OCI-LY3 (cell line): Measurements from ENCODE around the gene ISOC2.

Experiments
- H2AFZ ChIP-seq: fragments of 200-600, 300-600 bp; shearing (Covaris generic); 2 replicates; pipeline ENCODE4 v1.6.0; 2014; ENCODE audit warnings: antibody characterized with exemption, low read depth, low read length
- H3K27ac ChIP-seq: fragments of 200-600, 300-600 bp; sonication (generic); 2 replicates; pipeline ENCODE4 v1.5.1; 2014; ENCODE audit warnings: mild to moderate bottlenecking, low read length, moderate library complexity, mixed read lengths
- H3K27me3 ChIP-seq: fragments of 200-600, 300-600 bp; sonication (generic); 2 replicates; pipeline ENCODE4 v1.6.1; 2014; ENCODE audit warnings: low read depth, low read length, mixed read lengths
- H3K36me3 ChIP-seq: fragments of 200-600, 300-600 bp; sonication (generic); replicated peaks from 2 replicates; pipeline ENCODE3; 2014; ENCODE audit warnings: low read depth, low read length, mixed read lengths
- H3K4me1 ChIP-seq: fragments of 300-600, 200-600 bp; sonication (generic); 2 replicates; pipeline ENCODE4 v1.6.1; 2014; ENCODE audit warnings: low read length, mixed read lengths
- H3K4me2 ChIP-seq: fragments of 200-600, 300-600 bp; sonication (generic); 2 replicates; pipeline ENCODE4 v1.6.1; 2014; ENCODE audit warnings: low read length, mixed read lengths
- H3K4me3 ChIP-seq: fragments of 300-600, 200-600 bp; sonication (generic); 2 replicates; pipeline ENCODE4 v1.5.1; 2014; ENCODE audit warnings: antibody characterized with exemption, mild to moderate bottlenecking, low read length, moderate library complexity
- H3K79me2 ChIP-seq: fragments of 300-600, 200-600 bp; shearing (Covaris generic); 2 replicates; pipeline ENCODE4 v1.6.1; 2014; ENCODE audit warnings: mild to moderate bottlenecking, low read length, mixed read lengths
- H3K9ac ChIP-seq: fragments of 300-600, 200-600 bp; shearing (Covaris generic); 2 replicates; pipeline ENCODE4 v1.6.0; 2014; ENCODE audit warnings: mild to moderate bottlenecking, low read length, moderate library complexity
- H3K9me3 ChIP-seq: fragments of 200-600, 300-600 bp; shearing (Covaris generic); 2 replicates; pipeline ENCODE4 v1.6.1; 2014; ENCODE audit warnings: low read length, mixed read lengths; ENCODE audit not compliant: insufficient read depth
- H4K20me1 ChIP-seq: fragments of 200-600, 300-600 bp; sonication (generic); 2 replicates; pipeline ENCODE4 v1.6.1; 2016; ENCODE audit warnings: low read length, mixed read lengths; ENCODE audit not compliant: insufficient read depth
- EZH2phosphoT487 ChIP-seq: fragments of 200-600 bp; shearing (Covaris generic); IDR thresholded peaks from 2 replicates; pipeline ENCODE4 v1.6.1; 2018; ENCODE audit warnings: antibody characterized with exemption, mixed run types, low read depth
- TF ChIP-seq, protein P1 (sequence below): fragments of 200-600, 300-600 bp; sonication (generic); IDR thresholded peaks from 2 replicates; pipeline ENCODE4 v1.5.1; 2014; ENCODE audit warnings: antibody characterized with exemption, low read length, low read depth

ISOC2 gene

GRCh38 chr19:55488986-55489710 lies 27.7 kb upstream of the ISOC2 start:
- no peak overlapping the region for H3K4me2 ChIP-seq
- H3K4me3 ChIP-seq: no peak overlapping the region
- H2AFZ ChIP-seq: no peak overlapping the region
- no peaks in the 10 kb centered on the region for H3K36me3 ChIP-seq
- H3K27me3 ChIP-seq: no peaks in the 10 kb centered on the region
- H3K9me3 ChIP-seq: no peaks in the 10 kb centered on the region
- no peak overlapping the region for H3K27ac ChIP-seq
- peaks cover 10% of the 10 kb centered on the region; the same call in 1 of the 2 replicates for H3K79me2 ChIP-seq
- TF ChIP-seq EZH2phosphoT487: no peak
- TF ChIP-seq, protein P1, sequence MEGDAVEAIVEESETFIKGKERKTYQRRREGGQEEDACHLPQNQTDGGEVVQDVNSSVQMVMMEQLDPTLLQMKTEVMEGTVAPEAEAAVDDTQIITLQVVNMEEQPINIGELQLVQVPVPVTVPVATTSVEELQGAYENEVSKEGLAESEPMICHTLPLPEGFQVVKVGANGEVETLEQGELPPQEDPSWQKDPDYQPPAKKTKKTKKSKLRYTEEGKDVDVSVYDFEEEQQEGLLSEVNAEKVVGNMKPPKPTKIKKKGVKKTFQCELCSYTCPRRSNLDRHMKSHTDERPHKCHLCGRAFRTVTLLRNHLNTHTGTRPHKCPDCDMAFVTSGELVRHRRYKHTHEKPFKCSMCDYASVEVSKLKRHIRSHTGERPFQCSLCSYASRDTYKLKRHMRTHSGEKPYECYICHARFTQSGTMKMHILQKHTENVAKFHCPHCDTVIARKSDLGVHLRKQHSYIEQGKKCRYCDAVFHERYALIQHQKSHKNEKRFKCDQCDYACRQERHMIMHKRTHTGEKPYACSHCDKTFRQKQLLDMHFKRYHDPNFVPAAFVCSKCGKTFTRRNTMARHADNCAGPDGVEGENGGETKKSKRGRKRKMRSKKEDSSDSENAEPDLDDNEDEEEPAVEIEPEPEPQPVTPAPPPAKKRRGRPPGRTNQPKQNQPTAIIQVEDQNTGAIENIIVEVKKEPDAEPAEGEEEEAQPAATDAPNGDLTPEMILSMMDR: no peak
- H3K9ac ChIP-seq: no peak overlapping the region
- H4K20me1 ChIP-seq: no peaks in the 10 kb centered on the region
- H3K4me1 ChIP-seq: peaks cover 13% of the 10 kb centered on the region

GRCh38 chr19:55487924-55488687 lies 26.7 kb upstream of the ISOC2 start, which contains the start of gene SSC5D:
TSS of gene SSC5D (plus strand) at chr19:55488436. CDS start at chr19:55488590, 154 bp downstream.
- no peaks in the 10 kb centered on the region for H4K20me1 ChIP-seq
- TF ChIP-seq, protein P1: no peak
- TF ChIP-seq EZH2phosphoT487: no peak
- no peak within 1 kb of the TSS for H3K4me3 ChIP-seq
- peak within 1 kb of the TSS; percentile 48 for H3K4me2 ChIP-seq
- H3K79me2 ChIP-seq: peaks cover 10% of the 10 kb centered on the region; the same call in 1 of the 2 replicates
- no peaks in the 10 kb centered on the region for H3K27me3 ChIP-seq
- no peak within 1 kb of the TSS; the same call in 1 of the 2 replicates for H3K9ac ChIP-seq
- H3K9me3 ChIP-seq: no peaks in the 10 kb centered on the region
- H3K36me3 ChIP-seq: peaks cover under 1% of the 10 kb centered on the region
- peaks cover 14% of the 10 kb centered on the region for H3K4me1 ChIP-seq
- H3K27ac ChIP-seq: no peak within 1 kb of the TSS
- H2AFZ ChIP-seq: no peak within 1 kb of the TSS

DNA sequence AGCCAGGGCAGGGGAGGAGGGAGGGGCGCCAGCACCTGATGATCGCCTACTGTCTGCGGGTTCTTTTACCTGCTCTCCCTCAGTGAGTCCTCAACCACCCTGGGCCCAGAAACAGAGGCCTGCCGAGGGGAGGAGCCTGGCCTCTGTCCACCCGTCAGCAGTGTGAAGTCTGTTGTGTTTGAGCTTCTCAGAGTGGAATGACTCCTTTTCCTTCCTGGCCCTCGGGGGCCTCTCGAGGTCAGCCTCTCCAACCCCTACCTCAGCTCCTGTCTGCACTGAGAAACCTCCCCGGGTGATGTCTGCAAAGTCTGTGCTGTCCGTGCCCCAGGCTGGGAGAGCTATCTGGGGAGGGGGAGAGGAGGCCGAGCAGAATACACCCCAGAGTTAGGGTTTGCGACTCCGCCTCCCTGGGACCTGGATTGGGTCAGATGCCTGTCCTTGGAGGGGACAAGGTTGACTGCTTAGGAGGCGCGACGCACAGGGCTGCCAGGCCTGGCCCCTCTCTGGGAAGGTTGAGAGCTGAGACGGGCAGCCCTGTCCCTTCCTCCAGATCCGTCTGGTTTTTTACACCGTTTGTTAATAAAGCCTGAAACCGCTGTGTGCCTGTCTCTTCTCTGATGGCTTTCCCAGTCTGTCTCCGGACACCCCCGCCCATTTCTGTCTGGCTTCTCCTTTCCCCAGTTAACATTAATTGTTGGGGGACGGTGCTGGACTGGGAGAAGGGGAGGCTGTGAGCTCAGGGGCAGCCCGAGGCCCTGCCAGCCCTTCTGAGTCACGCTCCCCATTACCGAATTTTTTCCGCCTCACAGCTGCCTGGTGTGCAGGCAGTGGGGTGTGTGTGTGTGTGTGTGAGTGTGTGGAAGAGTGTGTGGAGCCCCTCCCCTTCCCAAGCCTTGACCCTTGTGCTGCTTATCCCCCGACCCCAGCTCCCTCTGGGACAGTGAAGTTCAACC lies 25.8 kb upstream of the ISOC2 start:
- Histone ChIP-seq H3K9me3 (no peaks in the 10 kb centered on the region), H3K36me3 (peaks cover 5% of the 10 kb centered on the region), H3K27me3 (no peaks in the 10 kb centered on the region), H3K4me3 (no peak overlapping the region), H3K79me2 (peaks cover 10% of the 10 kb centered on the region; the same call in 1 of the 2 replicates), H3K4me1 (peaks cover 14% of the 10 kb centered on the region), H3K27ac (no peak overlapping the region), H3K9ac (no peak overlapping the region), H4K20me1 (no peaks in the 10 kb centered on the region), H2AFZ (no peak overlapping the region), H3K4me2 (no peak overlapping the region)
- TF ChIP-seq, protein P1: no peak
- TF ChIP-seq EZH2phosphoT487: no peak
